HG03575 (cell line): ENCODE data around the gene SCAF8.
"Not testable (repeated sequence)": the region's sequence is repeated elsewhere in the genome, so short reads cannot be mapped to it uniquely, and the experiment has no call there.

ENCODE experiments used
- ATAC-seq: cut with Tn5 transposase; IDR thresholded peaks from one replicate; pipeline ENCODE4 v1.9.1; 2021; ENCODE audit not compliant: unreplicated experiment, insufficient number of reproducible peaks, low FRiP score; ENCODE audit errors: extremely low read depth

The SCAF8 gene

DNA sequence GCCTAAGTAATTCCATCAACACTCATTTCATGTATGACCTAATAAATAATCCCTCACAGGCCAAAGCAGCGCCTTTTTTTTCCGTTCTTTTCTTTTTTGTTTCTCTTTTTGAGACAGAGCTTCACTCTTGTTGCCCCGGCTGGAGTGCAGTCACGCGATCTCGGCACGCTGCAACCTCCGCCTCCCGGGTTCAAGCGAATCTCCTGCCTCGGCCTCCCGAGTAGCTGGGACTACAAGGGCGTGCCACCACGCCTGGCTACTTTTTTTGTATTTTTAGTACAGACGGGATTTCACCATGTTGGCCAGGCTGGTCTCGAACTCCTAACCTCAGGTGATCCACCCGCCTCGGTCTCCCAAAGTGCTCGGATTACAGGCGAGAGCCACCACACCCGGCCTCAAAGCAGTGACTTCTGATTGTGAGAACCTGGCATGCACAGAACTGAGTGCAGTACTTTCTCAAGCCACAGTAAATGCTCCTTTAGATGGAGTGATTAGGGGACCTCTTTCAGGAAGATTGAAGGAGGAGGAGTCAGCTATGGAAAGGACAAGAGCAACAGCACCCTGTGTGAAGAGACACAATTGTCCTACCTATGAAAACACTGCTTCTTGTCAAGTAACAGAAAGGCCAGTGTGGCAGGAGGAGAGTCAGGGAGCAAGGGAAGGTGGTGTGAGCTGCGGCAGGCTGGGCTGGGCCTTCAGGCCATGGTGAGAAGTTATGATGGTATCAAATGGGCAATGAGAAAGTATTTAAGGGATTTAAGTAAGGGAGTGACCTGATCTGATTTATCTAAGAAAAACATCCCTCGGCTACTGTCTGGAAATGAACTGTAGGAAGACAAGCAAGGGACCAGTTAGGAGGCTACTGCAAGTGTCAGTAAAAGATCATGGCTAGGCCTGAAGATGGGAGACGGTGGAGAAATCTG, 1.7 kb upstream of the SCAF8 start:
- ATAC-seq, result no peak

DNA sequence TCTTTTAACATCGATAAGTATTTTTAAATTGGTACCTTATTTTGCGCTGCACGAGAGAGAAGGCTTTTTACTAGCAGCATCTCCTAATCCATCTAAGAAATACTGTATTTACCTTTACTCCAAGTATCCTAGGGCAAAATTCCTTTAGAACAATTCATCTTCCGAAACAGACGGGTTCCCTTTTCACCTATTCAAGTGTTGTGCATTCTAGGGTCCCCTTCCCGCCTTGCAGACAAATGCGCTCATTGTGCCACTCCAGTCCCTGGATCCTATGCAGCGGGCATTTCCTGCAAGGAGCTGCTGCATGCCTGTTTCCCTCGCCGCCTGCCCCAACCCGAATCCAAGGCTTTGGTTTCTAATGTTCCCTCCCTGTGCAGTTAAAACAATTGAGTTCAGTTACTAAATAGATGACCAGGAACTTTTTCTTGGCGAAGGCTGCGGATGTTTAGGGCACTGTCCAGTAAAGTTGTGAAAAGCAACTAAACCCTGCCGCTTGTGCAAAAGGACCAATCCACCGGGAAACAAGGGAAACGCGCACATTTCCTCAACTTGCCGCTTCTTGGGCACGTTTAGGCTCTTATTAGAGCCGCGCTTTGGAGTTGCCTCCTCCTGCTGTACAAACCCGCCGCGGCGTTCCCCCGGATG, 556 bp upstream of the SCAF8 start:
- ATAC-seq, result peak; percentile 7

DNA sequence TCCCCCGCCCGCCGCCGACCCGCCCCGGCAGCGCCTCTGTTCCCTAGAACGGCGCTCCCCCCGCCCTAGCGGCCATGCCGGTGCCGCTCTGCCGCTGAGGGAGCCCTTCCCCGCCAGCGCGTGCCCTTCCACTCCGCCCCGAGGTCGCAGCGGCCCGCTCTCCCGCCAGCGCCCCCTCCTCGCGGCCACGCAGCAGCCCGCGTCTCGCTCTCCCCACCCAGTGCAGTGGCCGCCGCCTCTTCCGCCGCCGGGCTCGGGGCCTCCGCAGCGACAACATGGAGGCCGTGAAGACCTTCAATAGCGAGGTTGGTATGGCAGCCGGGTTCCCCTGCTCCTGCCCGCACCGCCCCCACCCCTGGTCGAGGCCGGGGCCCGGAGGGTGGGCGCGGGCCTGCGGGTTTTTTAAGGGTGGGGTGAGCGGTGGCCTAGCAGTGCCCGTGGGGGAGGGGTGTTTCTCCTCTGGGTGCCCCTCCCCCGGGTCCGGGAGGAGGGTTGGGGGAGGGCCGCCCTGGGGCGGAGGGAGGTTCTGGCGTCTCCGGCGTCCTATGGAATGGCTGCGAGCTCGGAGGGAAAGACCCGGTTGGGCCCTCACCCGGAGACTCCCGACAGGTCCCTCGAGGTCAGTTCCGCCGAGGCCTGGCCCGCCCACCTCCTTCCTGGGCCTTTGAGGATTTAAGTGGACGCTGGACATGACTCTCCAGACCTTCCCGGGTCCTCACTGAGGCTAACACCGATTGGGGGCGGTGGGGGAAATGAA, 588 bp downstream of the SCAF8 start:
- ATAC-seq, result peak; percentile 47

- ATAC-seq, result no peak
Observed at GRCh38 chr6:154736618-154737259, 3.5 kb downstream of the SCAF8 start.

- no peak for ATAC-seq
Observed at GRCh38 chr6:154737424-154737823, 4.2 kb downstream of the SCAF8 start.

DNA sequence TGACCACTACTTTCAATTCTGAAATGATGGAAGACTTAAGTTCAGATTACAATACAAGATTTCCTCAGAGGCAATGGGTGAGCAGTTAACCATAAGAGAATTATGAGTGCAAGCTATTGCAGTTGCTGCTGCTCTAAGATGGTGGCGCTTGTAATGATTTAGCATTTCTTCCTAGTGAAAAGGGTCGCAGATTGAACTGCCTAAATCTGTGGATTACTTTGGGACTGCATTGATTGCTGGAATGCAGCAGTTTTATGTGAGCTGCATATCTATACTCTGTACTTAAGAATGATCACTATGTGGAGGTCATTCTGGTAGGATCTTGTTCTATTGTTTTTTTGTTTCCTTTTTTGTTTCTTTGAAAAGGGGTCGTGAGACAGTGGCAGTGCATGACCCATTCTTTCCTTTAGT, 5.3 kb downstream of the SCAF8 start:
- no peak for ATAC-seq

GRCh38 chr6:154740658-154741057, 7.4 kb downstream of the SCAF8 start:
- ATAC-seq, result no peak

GRCh38 chr6:154742891-154743290, 9.7 kb downstream of the SCAF8 start:
- no peak for ATAC-seq

GRCh38 chr6:154744029-154744745, 11.0 kb downstream of the SCAF8 start:
- not testable (repeated sequence) for ATAC-seq

- ATAC-seq, result no peak
Observed at GRCh38 chr6:154745243-154745642, 12.0 kb downstream of the SCAF8 start.

DNA sequence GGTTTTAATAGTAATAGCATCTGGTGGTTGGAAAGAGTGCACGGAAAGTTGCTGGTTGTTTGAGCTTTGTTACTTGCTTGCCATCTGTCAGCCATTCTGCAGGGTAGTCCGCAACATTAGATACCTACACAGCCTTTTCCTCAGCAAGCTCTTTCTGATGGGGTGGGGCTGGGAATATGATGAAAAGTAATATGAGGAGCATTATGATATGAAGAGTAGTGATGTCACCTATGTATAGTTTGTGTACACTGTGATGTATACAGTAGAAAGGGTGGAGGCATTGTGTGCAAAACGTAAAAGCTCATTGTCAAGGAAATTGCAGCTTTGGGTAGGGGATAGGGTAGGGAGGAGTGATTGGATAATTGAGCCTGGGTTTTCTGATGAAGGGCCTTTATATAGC, 16.1 kb downstream of the SCAF8 start:
- no peak for ATAC-seq

- ATAC-seq, result no peak
Observed at GRCh38 chr6:154751011-154751800, 18.0 kb downstream of the SCAF8 start.

GRCh38 chr6:154752022-154752421, 18.8 kb downstream of the SCAF8 start:
- ATAC-seq, result no peak

GRCh38 chr6:154754152-154754551, 20.9 kb downstream of the SCAF8 start:
- ATAC-seq, result no peak

GRCh38 chr6:154757352-154758050, 24.3 kb downstream of the SCAF8 start:
- no peak for ATAC-seq

DNA sequence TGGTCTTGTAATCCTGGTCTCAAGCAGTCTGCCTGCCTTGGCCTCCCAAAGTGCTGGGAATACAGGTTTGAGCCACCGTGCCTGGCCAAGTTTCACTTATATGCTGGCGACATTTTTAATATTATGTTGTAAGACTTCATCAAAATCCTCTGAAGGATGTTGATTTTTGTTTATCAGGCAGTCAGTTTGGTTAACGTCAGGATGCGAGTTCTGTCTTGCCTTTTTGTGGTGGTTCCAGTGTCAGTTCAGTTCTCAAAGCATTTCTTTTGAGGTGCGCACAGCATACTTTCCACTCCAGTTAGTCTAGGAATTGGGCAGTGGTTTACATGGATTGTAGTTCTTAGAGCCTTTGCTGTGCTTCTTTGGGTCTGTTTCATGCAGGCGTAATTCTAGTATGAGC, 24.9 kb downstream of the SCAF8 start:
- ATAC-seq, result no peak

DNA sequence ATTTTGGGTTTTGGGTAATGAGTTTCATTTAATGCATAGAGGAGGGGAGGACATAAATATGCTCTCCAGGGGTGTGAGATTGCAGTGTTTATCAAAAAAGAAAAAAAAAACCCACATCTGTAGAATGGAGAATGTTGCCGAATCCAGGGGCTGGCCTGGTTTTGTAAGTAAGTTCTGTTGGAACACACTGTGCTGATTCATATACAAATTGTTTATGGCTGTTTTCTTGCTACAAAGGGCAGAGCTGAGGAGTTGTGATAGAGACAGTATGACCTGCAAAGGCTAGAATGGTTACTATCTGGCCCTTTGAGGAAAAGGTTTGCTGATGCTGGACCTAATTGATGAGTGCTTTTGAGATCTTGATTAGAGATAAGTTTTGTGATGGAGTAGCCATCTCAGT, 30.4 kb downstream of the SCAF8 start:
- no peak for ATAC-seq
